ENCODE results near the gene SKP1.

Gene SKP1

GRCh38 chr5:134203630-134204029 is 26.9 kb upstream of the SKP1 start:
- Histone ChIP-seq H4K91ac (ENCODE audit: low read depth, low read length) (no peak overlapping the region), H3K14ac (ENCODE audit: low read length) (no peak overlapping the region), H3K9ac (ENCODE audit: low read length) (no peak overlapping the region), H2AFZ (ENCODE audit: insufficient read depth, low read length, poor library complexity) (no peak overlapping the region), H4K8ac (ENCODE audit: low read depth, low read length) (peak overlapping the region; percentile 7), H3K4ac (ENCODE audit: low read depth, low read length) (no peak overlapping the region), H2AK5ac (ENCODE audit: low read length) (no peak overlapping the region), H2BK12ac (ENCODE audit: low read length) (no peak overlapping the region), H2BK5ac (ENCODE audit: low read depth, low read length, poor library complexity) (no peak overlapping the region), H3K79me1 (ENCODE audit: low read length) (no peaks in the 10 kb centered on the region), H3K4me2 (ENCODE audit: low read length) (no peak overlapping the region), H4K12ac (ENCODE audit: low read depth, low read length) (no peak overlapping the region), H3K27ac (ENCODE audit: low read depth, low read length) (no peak overlapping the region), H2BK120ac (ENCODE audit: insufficient read depth, low read length, poor library complexity) (no peak overlapping the region), H3K36me3 (ENCODE audit: control insufficient read depth in 1 of 2, insufficient read depth in 2 of 2, low read length in 2 of 2) (peaks cover 21 to 33% of the 10 kb centered on the region in 2 experiments), H3K79me2 (ENCODE audit: control insufficient read depth, insufficient read depth, low read length, poor library complexity) (peaks cover 11% of the 10 kb centered on the region), H3K23ac (ENCODE audit: low read length) (no peak overlapping the region), H3K4me3 (ENCODE audit: low read depth, low read length) (no peak overlapping the region), H3K27me3 (ENCODE audit: insufficient read depth, low read length) (no peaks in the 10 kb centered on the region), H3K4me1 (ENCODE audit: control insufficient read depth in 1 of 2, insufficient read depth in 2 of 2, low read length in 2 of 2) (no peaks in the 10 kb centered on the region), H3K18ac (ENCODE audit: low read length) (no peak overlapping the region), H3K9me3 (ENCODE audit: insufficient read depth, low read depth, low read length) (no peaks in the 10 kb centered on the region)
- WGBS (ENCODE audit: extremely low coverage, insufficient coverage, insufficient read length) = no CpG with 5 or more reads among the region's 3 CpGs
- DNase-seq = no peak

DNA sequence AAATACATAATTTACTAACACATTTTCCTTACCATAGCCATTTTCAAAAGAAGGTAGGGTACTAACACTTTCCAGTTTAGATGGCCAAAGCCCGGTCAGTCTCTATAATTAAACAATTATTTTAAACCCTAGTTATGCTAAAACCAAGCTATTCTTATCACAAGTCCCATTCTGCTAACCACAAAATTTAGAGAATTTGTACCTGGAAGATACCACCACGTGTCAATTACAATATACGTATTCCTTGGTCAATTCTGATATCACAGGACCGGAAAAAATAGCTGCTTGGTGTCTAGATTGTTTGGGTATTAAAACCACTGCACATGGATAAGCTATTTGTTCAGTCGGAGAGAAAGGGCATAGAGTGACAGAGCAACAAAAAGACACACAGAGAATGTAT is 18.9 kb upstream of the SKP1 start:
- Histone ChIP-seq H3K9me3 (ENCODE audit: insufficient read depth, low read depth, low read length) (no peaks in the 10 kb centered on the region), H3K27me3 (ENCODE audit: insufficient read depth, low read length) (no peaks in the 10 kb centered on the region), H3K9ac (ENCODE audit: low read length) (no peak overlapping the region), H2AFZ (ENCODE audit: insufficient read depth, low read length, poor library complexity) (no peak overlapping the region), H3K79me2 (ENCODE audit: control insufficient read depth, insufficient read depth, low read length, poor library complexity) (no peaks in the 10 kb centered on the region), H3K14ac (ENCODE audit: low read length) (no peak overlapping the region), H2BK5ac (ENCODE audit: low read depth, low read length, poor library complexity) (no peak overlapping the region), H3K4me3 (ENCODE audit: low read depth, low read length) (no peak overlapping the region), H4K12ac (ENCODE audit: low read depth, low read length) (no peak overlapping the region), H4K8ac (ENCODE audit: low read depth, low read length) (no peak overlapping the region), H3K4ac (ENCODE audit: low read depth, low read length) (no peak overlapping the region), H3K4me2 (ENCODE audit: low read length) (no peak overlapping the region), H3K79me1 (ENCODE audit: low read length) (no peaks in the 10 kb centered on the region), H4K91ac (ENCODE audit: low read depth, low read length) (no peak overlapping the region), H3K18ac (ENCODE audit: low read length) (no peak overlapping the region), H2AK5ac (ENCODE audit: low read length) (no peak overlapping the region), H2BK120ac (ENCODE audit: insufficient read depth, low read length, poor library complexity) (no peak overlapping the region), H3K36me3 (ENCODE audit: control insufficient read depth in 1 of 2, insufficient read depth in 2 of 2, low read length in 2 of 2) (peaks cover 14 to 21% of the 10 kb centered on the region in 2 experiments), H3K27ac (ENCODE audit: low read depth, low read length) (no peak overlapping the region), H3K4me1 (ENCODE audit: control insufficient read depth in 1 of 2, insufficient read depth in 2 of 2, low read length in 2 of 2) (no peaks in the 10 kb centered on the region), H3K23ac (ENCODE audit: low read length) (no peak overlapping the region), H2BK12ac (ENCODE audit: low read length) (no peak overlapping the region)
- no CpG with 5 or more reads among the region's 5 CpGs for WGBS (ENCODE audit: extremely low coverage, insufficient coverage, insufficient read length)
- DNase-seq = no peak

DNA sequence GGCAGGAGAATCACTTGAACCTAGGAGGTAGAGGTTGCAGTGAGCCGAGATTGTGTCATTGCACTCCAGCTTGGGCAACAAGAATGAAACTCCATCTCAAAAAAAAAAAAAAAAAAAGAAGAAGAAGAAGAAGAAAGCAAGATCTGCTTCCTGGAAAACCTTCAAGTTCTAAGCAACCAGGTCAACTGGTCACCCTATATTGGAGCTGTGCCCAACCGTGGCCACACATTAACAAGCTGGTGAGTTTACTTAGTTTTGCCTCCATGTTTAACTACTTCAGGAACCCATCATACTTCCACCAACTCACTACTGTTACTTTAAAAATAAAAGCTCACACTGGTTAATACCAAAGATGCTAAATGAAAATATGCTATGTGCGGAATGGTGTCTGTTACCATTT is 12.3 kb upstream of the SKP1 start:
- no peaks in the 10 kb centered on the region for H3K27me3 ChIP-seq (ENCODE audit: insufficient read depth, low read length)
- DNase-seq = no peak
- no CpG with 5 or more reads among the region's 3 CpGs for WGBS (ENCODE audit: extremely low coverage, insufficient coverage, insufficient read length)
- no peak overlapping the region for H3K14ac ChIP-seq (ENCODE audit: low read length)
- H3K9me3 ChIP-seq (ENCODE audit: insufficient read depth, low read depth, low read length) = no peaks in the 10 kb centered on the region
- H4K8ac ChIP-seq (ENCODE audit: low read depth, low read length) = no peak overlapping the region
- no peaks in the 10 kb centered on the region for H3K4me1 ChIP-seq (ENCODE audit: control insufficient read depth in 1 of 2, insufficient read depth in 2 of 2, low read length in 2 of 2)
- no peak overlapping the region for H3K27ac ChIP-seq (ENCODE audit: low read depth, low read length)
- H3K79me2 ChIP-seq (ENCODE audit: control insufficient read depth, insufficient read depth, low read length, poor library complexity) = no peaks in the 10 kb centered on the region
- H4K91ac ChIP-seq (ENCODE audit: low read depth, low read length) = no peak overlapping the region
- no peak overlapping the region for H2BK12ac ChIP-seq (ENCODE audit: low read length)
- no peak overlapping the region for H3K23ac ChIP-seq (ENCODE audit: low read length)
- H3K4ac ChIP-seq (ENCODE audit: low read depth, low read length) = no peak overlapping the region
- no peak overlapping the region for H3K9ac ChIP-seq (ENCODE audit: low read length)
- H2BK5ac ChIP-seq (ENCODE audit: low read depth, low read length, poor library complexity) = no peak overlapping the region
- no peaks in the 10 kb centered on the region for H3K36me3 ChIP-seq (ENCODE audit: control insufficient read depth in 1 of 2, insufficient read depth in 2 of 2, low read length in 2 of 2)
- H3K4me3 ChIP-seq (ENCODE audit: low read depth, low read length) = no peak overlapping the region
- no peak overlapping the region for H4K12ac ChIP-seq (ENCODE audit: low read depth, low read length)
- no peak overlapping the region for H2BK120ac ChIP-seq (ENCODE audit: insufficient read depth, low read length, poor library complexity)
- no peak overlapping the region for H2AK5ac ChIP-seq (ENCODE audit: low read length)
- no peak overlapping the region for H3K18ac ChIP-seq (ENCODE audit: low read length)
- no peaks in the 10 kb centered on the region for H3K79me1 ChIP-seq (ENCODE audit: low read length)
- no peak overlapping the region for H3K4me2 ChIP-seq (ENCODE audit: low read length)
- H2AFZ ChIP-seq (ENCODE audit: insufficient read depth, low read length, poor library complexity) = no peak overlapping the region

GRCh38 chr5:134188092-134188491 is 11.3 kb upstream of the SKP1 start:
- no CpG with 5 or more reads among the region's 1 CpG for WGBS (ENCODE audit: extremely low coverage, insufficient coverage, insufficient read length)
- no peak overlapping the region for H3K4ac ChIP-seq (ENCODE audit: low read depth, low read length)
- H4K12ac ChIP-seq (ENCODE audit: low read depth, low read length) = no peak overlapping the region
- H2BK120ac ChIP-seq (ENCODE audit: insufficient read depth, low read length, poor library complexity) = no peak overlapping the region
- H2BK12ac ChIP-seq (ENCODE audit: low read length) = no peak overlapping the region
- H3K18ac ChIP-seq (ENCODE audit: low read length) = no peak overlapping the region
- H3K4me3 ChIP-seq (ENCODE audit: low read depth, low read length) = no peak overlapping the region
- H3K4me2 ChIP-seq (ENCODE audit: low read length) = no peak overlapping the region
- no peak overlapping the region for H2AFZ ChIP-seq (ENCODE audit: insufficient read depth, low read length, poor library complexity)
- no peak overlapping the region for H2BK5ac ChIP-seq (ENCODE audit: low read depth, low read length, poor library complexity)
- no peak overlapping the region for H3K23ac ChIP-seq (ENCODE audit: low read length)
- no peak overlapping the region for H4K91ac ChIP-seq (ENCODE audit: low read depth, low read length)
- H3K14ac ChIP-seq (ENCODE audit: low read length) = no peak overlapping the region
- no peaks in the 10 kb centered on the region for H3K36me3 ChIP-seq (ENCODE audit: control insufficient read depth in 1 of 2, insufficient read depth in 2 of 2, low read length in 2 of 2)
- no peak overlapping the region for H4K8ac ChIP-seq (ENCODE audit: low read depth, low read length)
- no peaks in the 10 kb centered on the region for H3K9me3 ChIP-seq (ENCODE audit: insufficient read depth, low read depth, low read length)
- no peak overlapping the region for H3K9ac ChIP-seq (ENCODE audit: low read length)
- H3K79me1 ChIP-seq (ENCODE audit: low read length) = no peaks in the 10 kb centered on the region
- no peak overlapping the region for H3K27ac ChIP-seq (ENCODE audit: low read depth, low read length)
- no peak overlapping the region for H2AK5ac ChIP-seq (ENCODE audit: low read length)
- H3K79me2 ChIP-seq (ENCODE audit: control insufficient read depth, insufficient read depth, low read length, poor library complexity) = no peaks in the 10 kb centered on the region
- DNase-seq = no peak
- no peaks in the 10 kb centered on the region for H3K27me3 ChIP-seq (ENCODE audit: insufficient read depth, low read length)
- H3K4me1 ChIP-seq (ENCODE audit: control insufficient read depth in 1 of 2, insufficient read depth in 2 of 2, low read length in 2 of 2) = no peaks in the 10 kb centered on the region
